Breast epithelium (tissue), 4 donors: ENCODE measurements around the gene PBXIP1. TPM values are rescaled to one million over a fixed set of nuclear protein-coding genes. Genes with fewer than 3 reads are reported as not detected.

Source experiments
- DNase-seq, 2 donors: peaks; one replicate each; pipeline ENCODE4 v3.0.0-alpha.2; 2019; ENCODE audit warnings: low spot score in 2 of 2
- H3K27ac ChIP-seq, 2 donors: fragments of 200-600 bp; sonication (generic) in 1 of 2; one replicate each; pipeline ENCODE4 v1.5.1; 2016 to 2019; ENCODE audit warnings: mild to moderate bottlenecking in 1 of 2
- H3K27me3 ChIP-seq, 2 donors: fragments of 200-600 bp; sonication (generic) in 1 of 2; one replicate each; pipeline versions ENCODE4 v1.5.1 to v1.6.0; 2017 to 2019; ENCODE audit warnings: control low read depth in 1 of 2, mild to moderate bottlenecking in 1 of 2
- H3K36me3 ChIP-seq: fragments of 200-600 bp; one replicate; pipeline ENCODE4 v1.5.1; 2019
- H3K4me1 ChIP-seq, 2 donors: fragments of 200-600 bp; sonication (generic); one replicate each; pipeline ENCODE4 v1.5.1; 2016 to 2019; ENCODE audit warnings: control low read depth in 1 of 2
- H3K4me3 ChIP-seq, 3 donors: fragments of 200-600 bp; sonication (generic); 1 replicate in 2 of 3; 2 replicates in 1 of 3; pipeline ENCODE4 v1.5.1; 2016 to 2019; ENCODE audit warnings: mild to moderate bottlenecking in 3 of 3, moderate library complexity in 2 of 3
- H3K9me3 ChIP-seq, 2 donors: fragments of 200-600 bp; sonication (generic) in 1 of 2; one replicate each; pipeline ENCODE4 v1.5.1; 2016 to 2019; ENCODE audit warnings: control low read depth in 1 of 2
- CTCF ChIP-seq, 3 donors: fragments of 450-650 bp; IDR thresholded peaks; one replicate each; pipeline ENCODE4 v1.5.1; 2016 to 2017; ENCODE audit warnings: antibody characterized with exemption in 3 of 3, mild to moderate bottlenecking in 3 of 3, moderate library complexity in 3 of 3
- POLR2A ChIP-seq: fragments of 450-650 bp; IDR thresholded peaks from one replicate; pipeline ENCODE4 v1.6.1; 2016; ENCODE audit warnings: antibody characterized with exemption, mild to moderate bottlenecking, moderate library complexity
- POLR2AphosphoS5 ChIP-seq, 3 donors: sonication (generic); formaldehyde crosslinking; IDR thresholded peaks; one replicate each; pipeline ENCODE4 v1.6.1; 2017; ENCODE audit warnings: antibody characterized with exemption in 3 of 3
- intact Hi-C: fragments of 100-400 bp; cut with DNase I; formaldehyde crosslinking; loops from one replicate; pipeline ENCODE4 v1.15.1; 2023; ENCODE audit warnings: low total_unique reads
- total RNA-seq, 3 donors: library from RNA; depleted of rRNA; stranded (reverse); fragments of >200 nt; gene quantifications; one replicate each; pipeline ENCODE4 v1.1.0, GENCODE V29; 2016

PBXIP1 gene
- total RNA-seq, 3 donors from 2014 or later, result 79.3 to 156 (median 105) TPM

GRCh38 chr1:154937085-154937987 is 18.6 kb downstream of the PBXIP1 start:
- intact Hi-C loops, result loop anchor here (10.0 kb wide), 1 partner anchor 383 kb away; the partner anchor contains the start of gene UBE2Q1
- H3K4me1 ChIP-seq, result peaks cover 0 to 7% of the 10 kb centered on the region in 2 donors
- DNase-seq, result peak; percentile 89 to 90
- peak overlapping the region; percentile 97 to 98 for H3K27ac ChIP-seq
- no peaks in the 10 kb centered on the region for H3K9me3 ChIP-seq
- peak overlapping the region; percentile 67 to 75 (median 69) for H3K4me3 ChIP-seq
- no peaks in the 10 kb centered on the region for H3K36me3 ChIP-seq
- peak; percentile 77 to 89 (median 82) for TF ChIP-seq POLR2AphosphoS5 (IDR thresholded peaks at IDR 0.05)
- TF ChIP-seq CTCF (IDR thresholded peaks at IDR 0.05), result peak; percentile 24 to 69 (median 35)
- TF ChIP-seq POLR2A, result no peak
- no peaks in the 10 kb centered on the region for H3K27me3 ChIP-seq

GRCh38 chr1:154936555-154937084 is 19.3 kb downstream of the PBXIP1 start, which contains the start of gene PMVK:
TSS of gene PMVK (minus strand) at chr1:154936719. CDS start at chr1:154936685, 34 bp downstream.
- Histone ChIP-seq H3K4me1 (peaks cover 0 to 9% of the 10 kb centered on the region in 2 donors), H3K36me3 (no peaks in the 10 kb centered on the region), H3K27me3 (no peaks in the 10 kb centered on the region), H3K4me3 (peak within 1 kb of the TSS; percentile 67 to 75 (median 69)), H3K27ac (peak within 1 kb of the TSS; percentile 97 to 98), H3K9me3 (no peaks in the 10 kb centered on the region)
- DNase-seq, result peak; percentile 95 to 97
- intact Hi-C loops, result loop anchor here (10.0 kb wide), 1 partner anchor 382 kb away; the partner anchor contains the start of gene UBE2Q1
- TF ChIP-seq POLR2AphosphoS5 (IDR thresholded peaks at IDR 0.05) (peak; percentile 84 to 89 (median 85)), POLR2A (no peak), CTCF (IDR thresholded peaks at IDR 0.05) (peak in 2 of 3 donors; percentile 10 to 25)

DNA sequence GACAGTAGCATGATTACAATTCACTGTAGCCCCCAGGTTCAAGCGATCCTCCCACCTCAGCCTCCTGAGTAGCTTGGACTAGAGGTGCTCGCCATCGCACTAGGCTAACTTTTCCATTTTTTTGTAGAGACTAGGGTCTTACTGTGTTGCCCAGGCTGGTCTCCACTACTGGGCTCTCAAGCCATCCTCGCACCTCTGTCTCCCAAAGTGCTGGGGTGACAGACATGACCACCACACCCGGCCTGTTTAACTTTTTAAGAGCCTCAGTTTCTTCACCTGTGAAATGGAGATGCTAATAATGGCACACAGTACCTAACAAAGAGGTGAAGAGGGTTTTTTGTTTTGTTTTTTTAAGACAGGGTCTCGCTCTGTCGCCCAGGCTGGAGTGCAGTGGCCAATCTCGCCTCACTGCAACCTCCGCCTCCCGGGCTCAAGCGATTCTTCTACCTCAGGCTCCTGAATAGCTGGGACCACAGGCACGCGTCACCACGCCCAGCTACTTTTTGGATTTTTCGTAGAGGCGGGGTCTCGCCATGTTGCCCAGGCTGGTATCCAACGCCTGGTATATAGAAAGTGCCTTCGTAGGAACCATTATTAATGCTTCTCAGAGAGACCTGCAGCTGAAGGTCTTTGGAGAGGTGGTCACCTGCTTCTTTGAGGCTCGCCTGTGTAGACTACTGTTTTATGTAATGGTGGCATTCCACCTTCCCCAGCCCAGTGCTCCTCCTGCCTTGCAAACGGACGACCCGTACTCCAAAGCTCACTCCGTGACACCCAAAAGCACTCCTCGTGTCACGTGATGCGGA is 19.9 kb downstream of the PBXIP1 start:
- peak overlapping the region; percentile 97 to 98 for H3K27ac ChIP-seq
- H3K9me3 ChIP-seq, result no peaks in the 10 kb centered on the region
- peaks cover 0 to 9% of the 10 kb centered on the region in 2 donors for H3K4me1 ChIP-seq
- intact Hi-C loops, result loop anchor here (10.0 kb wide), 1 partner anchor 381 kb away; the partner anchor contains the start of gene UBE2Q1
- TF ChIP-seq POLR2AphosphoS5 (IDR thresholded peaks at IDR 0.05), result no peak
- no peak for TF ChIP-seq CTCF (IDR thresholded peaks at IDR 0.05)
- no peak for TF ChIP-seq POLR2A
- no peaks in the 10 kb centered on the region for H3K27me3 ChIP-seq
- H3K4me3 ChIP-seq, result peak overlapping the region; percentile 67 to 75 (median 69)
- H3K36me3 ChIP-seq, result no peaks in the 10 kb centered on the region
- DNase-seq, result no peak

DNA sequence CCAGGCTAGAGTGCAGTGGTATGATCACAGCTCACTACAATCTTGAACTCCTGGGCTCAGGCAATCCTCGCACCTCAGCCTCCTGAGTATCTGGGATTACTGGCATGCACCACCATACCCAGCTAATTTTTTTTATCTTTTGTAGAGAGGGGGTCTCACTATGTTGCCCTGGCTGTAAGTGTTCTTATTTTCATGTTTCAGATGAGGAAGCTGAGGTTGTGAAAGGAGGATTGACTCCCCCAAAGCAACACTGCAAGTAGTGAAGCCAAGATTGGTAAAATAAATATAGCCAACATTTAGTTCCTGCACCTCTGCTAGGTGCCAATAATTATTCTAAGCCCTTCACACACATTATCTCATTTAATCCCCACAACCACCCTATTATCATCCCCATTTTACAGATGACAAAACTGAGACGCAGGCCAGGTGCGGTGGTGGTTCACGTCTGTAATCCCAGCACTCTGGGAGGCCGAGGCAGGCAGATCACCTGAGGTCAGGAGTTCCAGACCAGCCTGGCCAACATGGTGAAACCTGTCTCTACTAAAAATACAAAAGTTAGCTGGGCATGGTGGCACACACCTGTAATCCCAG is 21.4 kb downstream of the PBXIP1 start:
- TF ChIP-seq POLR2A (no peak), POLR2AphosphoS5 (IDR thresholded peaks at IDR 0.05) (no peak), CTCF (IDR thresholded peaks at IDR 0.05) (no peak)
- intact Hi-C loops, result loop anchor here (10.0 kb wide), 1 partner anchor 380 kb away; the partner anchor contains the start of gene UBE2Q1
- Histone ChIP-seq H3K4me1 (peaks cover 0 to 9% of the 10 kb centered on the region in 2 donors), H3K9me3 (no peaks in the 10 kb centered on the region), H3K27me3 (no peaks in the 10 kb centered on the region), H3K27ac (peak overlapping the region in 1 of 2 donors; percentile 7), H3K36me3 (no peaks in the 10 kb centered on the region), H3K4me3 (no peak overlapping the region)
- DNase-seq, result no peak
